Lower lobe of right lung (tissue), 2 donors: ENCODE measurements around the gene RAB11FIP2. TPM values are rescaled to one million over a fixed set of nuclear protein-coding genes. Genes with fewer than 3 reads are reported as not detected.

Source experiments
- ATAC-seq, 2 donors: fragments of 200-7000 bp; cut with Tn5 transposase; one replicate each; pipeline ENCODE4 v1.9.1; 2020 to 2022; ENCODE audit warnings: mild to moderate bottlenecking in 2 of 2, moderate library complexity in 2 of 2
- DNase-seq: peaks from one replicate; pipeline ENCODE4 v3.0.0-alpha.2; 2020
- H3K27ac ChIP-seq: fragments of 200-600 bp; one replicate; pipeline ENCODE4 v1.8.0; 2022
- H3K27me3 ChIP-seq: fragments of 200-600 bp; one replicate; pipeline ENCODE4 v1.8.0; 2022; ENCODE audit warnings: low read depth
- H3K36me3 ChIP-seq: fragments of 200-600 bp; one replicate; pipeline ENCODE4 v1.8.0; 2022; ENCODE audit warnings: mild to moderate bottlenecking
- H3K4me1 ChIP-seq: fragments of 200-600 bp; one replicate; pipeline ENCODE4 v1.8.0; 2022
- H3K4me3 ChIP-seq: fragments of 200-600 bp; one replicate; pipeline ENCODE4 v1.8.0; 2022; ENCODE audit warnings: mild to moderate bottlenecking
- H3K9me3 ChIP-seq: fragments of 200-600 bp; one replicate; pipeline ENCODE4 v1.8.0; 2022
- CTCF ChIP-seq: fragments of 200-600 bp; IDR thresholded peaks from one replicate; pipeline ENCODE4 v1.8.0; 2022; ENCODE audit warnings: antibody characterized with exemption, mild to moderate bottlenecking
- intact Hi-C: fragments of 100-400 bp; cut with DNase I; formaldehyde crosslinking; loops from one replicate; pipeline ENCODE4 v1.11.0; 2022
- total RNA-seq: library from RNA; stranded (reverse); fragmentation: NEBNext Ultra II Directional; extraction: Animal tissue kit (Norgen Biotek cat#: 25700); gene quantifications from one replicate; pipeline ENCODE4 v1.2.1, GENCODE V29; 2021
- donor health status: DM: no; HTN: yes; CAD: no; lungs with severe emphysema.

The RAB11FIP2 gene
- total RNA-seq, 1 donor from 2014 or later: 31.0 TPM

DNA sequence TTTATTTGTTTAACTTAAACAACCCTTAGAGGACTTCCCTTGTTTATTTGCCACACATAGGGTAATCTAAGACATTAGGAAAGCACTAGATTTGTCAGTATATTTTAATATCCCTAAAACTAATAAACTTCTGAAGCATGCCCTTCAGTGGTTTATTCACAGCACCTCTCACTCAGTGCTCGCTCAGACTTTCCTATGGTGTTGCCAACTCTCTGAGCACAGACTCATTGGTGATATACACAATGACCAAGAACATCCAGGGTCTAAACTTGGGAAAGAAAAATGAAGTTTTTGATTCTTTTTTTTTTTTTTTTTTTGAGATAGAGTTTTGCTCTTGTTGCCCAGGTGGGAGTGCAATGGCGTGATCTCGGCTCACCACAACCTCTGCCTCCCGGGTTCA lies 82.2 kb downstream of the RAB11FIP2 start:
- DNase-seq: no peak
- Histone ChIP-seq H3K27ac (no peak overlapping the region), H3K36me3 (no peaks in the 10 kb centered on the region), H3K27me3 (no peaks in the 10 kb centered on the region), H3K4me3 (no peak overlapping the region), H3K4me1 (no peaks in the 10 kb centered on the region), H3K9me3 (no peaks in the 10 kb centered on the region)
- intact Hi-C loops: no loop called here
- no peak for TF ChIP-seq CTCF
- no peak for ATAC-seq

DNA sequence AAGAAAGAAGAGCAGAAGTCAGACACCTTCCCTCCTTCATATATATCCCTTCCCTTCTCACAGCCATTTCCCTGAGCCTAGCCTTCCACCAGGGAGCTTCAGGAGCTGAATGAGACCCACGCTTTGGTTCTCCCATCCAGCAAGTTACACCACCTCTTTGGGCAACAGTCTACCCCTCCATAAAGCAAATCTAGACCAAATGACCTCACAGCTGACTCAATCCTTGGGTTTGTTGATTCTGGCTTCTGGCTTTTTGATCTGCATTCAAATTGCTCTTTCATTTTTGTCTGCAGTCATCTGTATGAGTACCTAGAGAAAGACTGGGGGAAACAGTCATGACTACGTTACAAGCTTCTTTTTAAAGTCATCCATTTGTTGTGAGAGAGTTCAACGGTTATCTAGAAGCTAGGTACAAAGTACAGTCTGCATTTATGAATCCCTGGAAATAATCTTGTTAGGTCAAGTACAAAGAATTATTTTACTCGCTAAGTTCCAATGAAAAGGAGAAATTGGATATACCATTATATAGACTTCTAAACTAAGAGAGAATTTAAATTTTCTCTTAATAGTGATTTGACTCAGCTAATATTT lies 86.3 kb downstream of the RAB11FIP2 start:
- Histone ChIP-seq H3K36me3 (no peaks in the 10 kb centered on the region), H3K27me3 (no peaks in the 10 kb centered on the region), H3K27ac (no peak overlapping the region), H3K4me3 (no peak overlapping the region), H3K9me3 (no peaks in the 10 kb centered on the region), H3K4me1 (no peaks in the 10 kb centered on the region)
- no peak for ATAC-seq
- intact Hi-C loops: no loop called here
- TF ChIP-seq CTCF: no peak
- DNase-seq: no peak

GRCh38 chr10:117956972-117957371 lies 89.8 kb downstream of the RAB11FIP2 start:
- no peaks in the 10 kb centered on the region for H3K27me3 ChIP-seq
- H3K27ac ChIP-seq: no peak overlapping the region
- H3K9me3 ChIP-seq: no peaks in the 10 kb centered on the region
- no peaks in the 10 kb centered on the region for H3K36me3 ChIP-seq
- DNase-seq (no peak), ATAC-seq (no peak)
- intact Hi-C loops: no loop called here
- H3K4me3 ChIP-seq: no peak overlapping the region
- no peaks in the 10 kb centered on the region for H3K4me1 ChIP-seq
- no peak for TF ChIP-seq CTCF

DNA sequence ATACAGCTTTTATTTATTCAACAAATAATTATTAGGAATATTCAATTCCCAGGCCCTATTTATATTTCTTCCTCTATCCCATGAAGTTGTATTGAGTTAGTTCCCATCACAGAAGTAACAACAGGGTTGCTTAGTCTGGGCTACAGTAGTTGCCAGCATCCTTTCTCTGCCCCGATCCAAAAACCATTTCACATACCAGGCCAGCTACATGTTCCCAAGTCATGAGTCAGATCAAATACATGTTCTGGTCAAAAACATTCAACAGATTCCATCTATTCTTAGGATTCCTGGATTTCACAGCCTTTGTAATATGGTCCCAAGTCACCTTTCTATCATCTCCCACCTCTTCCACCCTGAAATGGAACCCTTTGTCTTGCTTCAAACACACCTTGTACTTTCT lies 91.6 kb downstream of the RAB11FIP2 start:
- Histone ChIP-seq H3K36me3 (no peaks in the 10 kb centered on the region), H3K27ac (no peak overlapping the region), H3K27me3 (no peaks in the 10 kb centered on the region), H3K9me3 (no peaks in the 10 kb centered on the region), H3K4me3 (no peak overlapping the region), H3K4me1 (no peaks in the 10 kb centered on the region)
- intact Hi-C loops: no loop called here
- no peak for DNase-seq
- ATAC-seq: no peak
- TF ChIP-seq CTCF: no peak
